H1 (cell line): ENCODE results near the gene ZNF140. TPM values are rescaled to one million over a fixed set of nuclear protein-coding genes. Genes with fewer than 3 reads are reported as not detected.
A peak's percentile ranks its signal among the peaks of the same experiment; 100 is the strongest.

Experiments used
- CBX5 ChIP-seq: fragments of 300-800, 300-1000 bp; sonication (generic); IDR thresholded peaks from 2 replicates; pipeline ENCODE4 v1.7.1; 2016; ENCODE audit warnings: antibody characterized with exemption, low read length, low read depth
- FOSL1 ChIP-seq: IDR thresholded peaks from 2 replicates; pipeline ENCODE4 v1.6.1; 2011; ENCODE audit warnings: mild to moderate bottlenecking, low read depth, low read length, moderate library complexity; ENCODE audit not compliant: insufficient read depth
- POLR2A ChIP-seq, 2 experiments: IDR thresholded peaks; 1 replicate in 1 of 2; 2 replicates in 1 of 2; pipeline ENCODE4 v1.6.1; 2011; ENCODE audit warnings: low read depth in 2 of 2, low read length in 2 of 2, mild to moderate bottlenecking in 2 of 2; ENCODE audit errors: control extremely low read depth in 1 of 2
- ZNF274 ChIP-seq: IDR thresholded peaks from 2 replicates; pipeline ENCODE4 v1.7.0; 2012; ENCODE audit warnings: low read length, borderline replicate concordance; ENCODE audit errors: extremely low read depth
- polyA plus RNA-seq, 7 experiments: library from polyadenylated mRNA; depleted of rRNA in 3 of 7; stranded (reverse) in 5 of 7; unstranded in 2 of 7; fragments of >200 nt in 5 of 7; fragments of 200-250 nt in 2 of 7; gene quantifications; 1 replicate in 5 of 7; 2 replicates in 1 of 7; 4 replicates in 1 of 7; pipeline versions ENCODE4 v1.2.1 to v1.2.3, GENCODE V29; 2011 to 2013; ENCODE audit warnings: missing spikeins in 2 of 7, mixed read lengths in 2 of 7
- total RNA-seq: library from RNA; stranded (reverse); fragmentation: NEBNext Ultra II Directional; extraction: Animal tissue kit (Norgen Biotek cat#: 25700); gene quantifications from 2 replicates; pipeline ENCODE4 v1.2.1, GENCODE V29; 2021
- TF ChIP-seq, protein P1 (sequence below): fragments of 300-600 bp; sonication (generic); IDR thresholded peaks from 2 replicates; pipeline ENCODE4 v1.7.1; 2012; ENCODE audit warnings: low read length, moderate library complexity, mild to moderate bottlenecking, inconsistent platforms; ENCODE audit not compliant: insufficient replicate concordance

ZNF140 gene
- total and polyA plus RNA-seq, 2 of the 8 experiments (the other 6 are each of a cell fraction or from before 2014, with no cell fraction given) = 7.5 to 14.3 TPM

DNA sequence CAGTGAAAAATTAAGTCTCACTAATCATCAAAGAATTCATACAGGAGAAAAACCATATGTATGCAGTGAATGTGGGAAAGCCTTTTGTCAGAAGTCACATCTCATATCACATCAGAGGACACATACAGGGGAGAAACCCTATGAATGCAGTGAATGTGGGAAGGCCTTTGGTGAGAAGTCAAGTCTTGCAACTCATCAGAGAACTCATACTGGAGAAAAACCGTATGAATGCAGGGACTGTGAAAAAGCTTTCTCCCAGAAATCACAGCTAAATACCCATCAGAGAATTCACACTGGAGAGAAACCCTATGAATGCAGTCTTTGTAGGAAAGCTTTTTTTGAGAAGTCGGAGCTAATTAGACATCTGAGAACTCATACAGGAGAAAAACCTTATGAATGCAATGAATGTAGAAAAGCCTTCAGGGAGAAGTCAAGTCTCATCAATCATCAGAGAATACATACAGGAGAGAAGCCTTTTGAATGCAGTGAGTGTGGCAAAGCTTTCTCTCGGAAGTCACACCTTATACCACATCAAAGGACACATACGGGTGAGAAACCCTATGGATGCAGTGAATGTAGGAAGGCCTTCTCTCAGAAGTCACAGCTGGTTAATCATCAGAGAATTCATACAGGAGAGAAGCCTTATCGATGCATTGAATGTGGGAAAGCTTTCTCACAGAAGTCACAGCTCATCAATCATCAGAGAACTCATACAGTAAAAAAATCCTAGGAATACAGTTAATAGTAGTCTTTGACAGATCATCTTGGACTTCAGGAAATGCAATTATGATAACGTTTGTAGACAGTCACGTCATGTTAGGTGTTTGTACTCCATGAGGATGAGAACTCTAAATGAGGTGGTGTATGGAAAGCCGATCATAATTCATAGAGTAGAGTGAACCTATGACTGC lies 22.3 kb upstream of the ZNF140 start (continued):
- TF ChIP-seq, protein P1, sequence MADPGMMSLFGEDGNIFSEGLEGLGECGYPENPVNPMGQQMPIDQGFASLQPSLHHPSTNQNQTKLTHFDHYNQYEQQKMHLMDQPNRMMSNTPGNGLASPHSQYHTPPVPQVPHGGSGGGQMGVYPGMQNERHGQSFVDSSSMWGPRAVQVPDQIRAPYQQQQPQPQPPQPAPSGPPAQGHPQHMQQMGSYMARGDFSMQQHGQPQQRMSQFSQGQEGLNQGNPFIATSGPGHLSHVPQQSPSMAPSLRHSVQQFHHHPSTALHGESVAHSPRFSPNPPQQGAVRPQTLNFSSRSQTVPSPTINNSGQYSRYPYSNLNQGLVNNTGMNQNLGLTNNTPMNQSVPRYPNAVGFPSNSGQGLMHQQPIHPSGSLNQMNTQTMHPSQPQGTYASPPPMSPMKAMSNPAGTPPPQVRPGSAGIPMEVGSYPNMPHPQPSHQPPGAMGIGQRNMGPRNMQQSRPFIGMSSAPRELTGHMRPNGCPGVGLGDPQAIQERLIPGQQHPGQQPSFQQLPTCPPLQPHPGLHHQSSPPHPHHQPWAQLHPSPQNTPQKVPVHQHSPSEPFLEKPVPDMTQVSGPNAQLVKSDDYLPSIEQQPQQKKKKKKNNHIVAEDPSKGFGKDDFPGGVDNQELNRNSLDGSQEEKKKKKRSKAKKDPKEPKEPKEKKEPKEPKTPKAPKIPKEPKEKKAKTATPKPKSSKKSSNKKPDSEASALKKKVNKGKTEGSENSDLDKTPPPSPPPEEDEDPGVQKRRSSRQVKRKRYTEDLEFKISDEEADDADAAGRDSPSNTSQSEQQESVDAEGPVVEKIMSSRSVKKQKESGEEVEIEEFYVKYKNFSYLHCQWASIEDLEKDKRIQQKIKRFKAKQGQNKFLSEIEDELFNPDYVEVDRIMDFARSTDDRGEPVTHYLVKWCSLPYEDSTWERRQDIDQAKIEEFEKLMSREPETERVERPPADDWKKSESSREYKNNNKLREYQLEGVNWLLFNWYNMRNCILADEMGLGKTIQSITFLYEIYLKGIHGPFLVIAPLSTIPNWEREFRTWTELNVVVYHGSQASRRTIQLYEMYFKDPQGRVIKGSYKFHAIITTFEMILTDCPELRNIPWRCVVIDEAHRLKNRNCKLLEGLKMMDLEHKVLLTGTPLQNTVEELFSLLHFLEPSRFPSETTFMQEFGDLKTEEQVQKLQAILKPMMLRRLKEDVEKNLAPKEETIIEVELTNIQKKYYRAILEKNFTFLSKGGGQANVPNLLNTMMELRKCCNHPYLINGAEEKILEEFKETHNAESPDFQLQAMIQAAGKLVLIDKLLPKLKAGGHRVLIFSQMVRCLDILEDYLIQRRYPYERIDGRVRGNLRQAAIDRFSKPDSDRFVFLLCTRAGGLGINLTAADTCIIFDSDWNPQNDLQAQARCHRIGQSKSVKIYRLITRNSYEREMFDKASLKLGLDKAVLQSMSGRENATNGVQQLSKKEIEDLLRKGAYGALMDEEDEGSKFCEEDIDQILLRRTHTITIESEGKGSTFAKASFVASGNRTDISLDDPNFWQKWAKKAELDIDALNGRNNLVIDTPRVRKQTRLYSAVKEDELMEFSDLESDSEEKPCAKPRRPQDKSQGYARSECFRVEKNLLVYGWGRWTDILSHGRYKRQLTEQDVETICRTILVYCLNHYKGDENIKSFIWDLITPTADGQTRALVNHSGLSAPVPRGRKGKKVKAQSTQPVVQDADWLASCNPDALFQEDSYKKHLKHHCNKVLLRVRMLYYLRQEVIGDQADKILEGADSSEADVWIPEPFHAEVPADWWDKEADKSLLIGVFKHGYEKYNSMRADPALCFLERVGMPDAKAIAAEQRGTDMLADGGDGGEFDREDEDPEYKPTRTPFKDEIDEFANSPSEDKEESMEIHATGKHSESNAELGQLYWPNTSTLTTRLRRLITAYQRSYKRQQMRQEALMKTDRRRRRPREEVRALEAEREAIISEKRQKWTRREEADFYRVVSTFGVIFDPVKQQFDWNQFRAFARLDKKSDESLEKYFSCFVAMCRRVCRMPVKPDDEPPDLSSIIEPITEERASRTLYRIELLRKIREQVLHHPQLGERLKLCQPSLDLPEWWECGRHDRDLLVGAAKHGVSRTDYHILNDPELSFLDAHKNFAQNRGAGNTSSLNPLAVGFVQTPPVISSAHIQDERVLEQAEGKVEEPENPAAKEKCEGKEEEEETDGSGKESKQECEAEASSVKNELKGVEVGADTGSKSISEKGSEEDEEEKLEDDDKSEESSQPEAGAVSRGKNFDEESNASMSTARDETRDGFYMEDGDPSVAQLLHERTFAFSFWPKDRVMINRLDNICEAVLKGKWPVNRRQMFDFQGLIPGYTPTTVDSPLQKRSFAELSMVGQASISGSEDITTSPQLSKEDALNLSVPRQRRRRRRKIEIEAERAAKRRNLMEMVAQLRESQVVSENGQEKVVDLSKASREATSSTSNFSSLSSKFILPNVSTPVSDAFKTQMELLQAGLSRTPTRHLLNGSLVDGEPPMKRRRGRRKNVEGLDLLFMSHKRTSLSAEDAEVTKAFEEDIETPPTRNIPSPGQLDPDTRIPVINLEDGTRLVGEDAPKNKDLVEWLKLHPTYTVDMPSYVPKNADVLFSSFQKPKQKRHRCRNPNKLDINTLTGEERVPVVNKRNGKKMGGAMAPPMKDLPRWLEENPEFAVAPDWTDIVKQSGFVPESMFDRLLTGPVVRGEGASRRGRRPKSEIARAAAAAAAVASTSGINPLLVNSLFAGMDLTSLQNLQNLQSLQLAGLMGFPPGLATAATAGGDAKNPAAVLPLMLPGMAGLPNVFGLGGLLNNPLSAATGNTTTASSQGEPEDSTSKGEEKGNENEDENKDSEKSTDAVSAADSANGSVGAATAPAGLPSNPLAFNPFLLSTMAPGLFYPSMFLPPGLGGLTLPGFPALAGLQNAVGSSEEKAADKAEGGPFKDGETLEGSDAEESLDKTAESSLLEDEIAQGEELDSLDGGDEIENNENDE = no peak
- TF ChIP-seq ZNF274 (peak; percentile 99), CBX5 (peak; percentile 96), POLR2A (IDR thresholded peaks at IDR 0.05; ENCODE audit: control extremely low read depth in 1 of 2, low read depth in 2 of 2, low read length in 2 of 2) (peak in 1 of 2 experiments; percentile 6; a peak in 1 of 3 replicates), FOSL1 (no peak)
